ENCODE data around the gene CTPS2. TPM values are rescaled to one million over a fixed set of nuclear protein-coding genes. Genes with fewer than 3 reads are reported as not detected.

CTPS2 gene
- total RNA-seq, 1 experiment from 2014 or later: 9.6 TPM

DNA sequence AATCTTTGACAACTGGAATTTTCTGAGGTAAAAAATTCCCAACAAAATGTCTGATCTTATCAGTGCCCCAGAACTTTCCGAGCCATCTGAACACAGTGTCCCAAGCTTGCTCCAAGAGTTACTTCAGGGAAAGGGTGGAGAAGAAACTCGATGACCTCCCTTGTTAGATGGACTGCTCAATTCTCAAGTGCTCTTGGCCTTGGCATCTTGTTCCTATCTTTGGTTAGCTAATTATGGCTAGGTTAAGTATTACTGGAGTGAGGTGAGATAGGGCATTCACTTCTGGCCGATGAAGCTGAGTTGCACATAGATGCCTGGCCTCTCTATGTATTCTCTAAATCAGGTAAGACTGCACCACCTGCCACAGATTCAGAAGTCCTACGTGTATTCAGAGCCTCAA is 71.6 kb downstream of the CTPS2 start:
- Histone ChIP-seq H3K27me3 (ENCODE audit: insufficient read depth, low read length) (no peaks in the 10 kb centered on the region), H3K4me2 (ENCODE audit: low read length) (no peak overlapping the region), H3K4me3 (replicated peaks in 1 of 2; ENCODE audit: low read depth in 1 of 2, low read length in 2 of 2) (no peak overlapping the region), H3K27ac (ENCODE audit: low read depth, low read length) (no peak overlapping the region), H3K36me3 (ENCODE audit: control insufficient read depth in 1 of 2, insufficient read depth in 2 of 2, low read length in 2 of 2) (no peaks in the 10 kb centered on the region), H3K9me3 (ENCODE audit: control insufficient read depth in 1 of 2, insufficient read depth in 1 of 2, low read depth in 1 of 2, low read length in 2 of 2) (no peaks in the 10 kb centered on the region), H2AFZ (ENCODE audit: low read depth, low read length, poor library complexity, severe bottlenecking) (no peak overlapping the region), H4K20me1 (ENCODE audit: insufficient read depth) (no peaks in the 10 kb centered on the region), H3K9ac (ENCODE audit: low read length) (no peak overlapping the region), H3K9me2 (ENCODE audit: insufficient read depth) (no peaks in the 10 kb centered on the region), H3K79me2 (ENCODE audit: insufficient read depth, low read length) (no peaks in the 10 kb centered on the region), H3K4me1 (ENCODE audit: control insufficient read depth in 1 of 2, insufficient read depth in 2 of 2, low read length in 2 of 2) (no peaks in the 10 kb centered on the region)
- no peak for DNase-seq (ENCODE audit: low read depth, low spot score)
- RAD21 ChIA-PET (ENCODE audit: low non-redundant PET in 1 of 2, low total read pairs in 2 of 2, uncharacterized antibody in 2 of 2, unreplicated experiment in 2 of 2): no interaction called here
- TF ChIP-seq REST (IDR thresholded peaks at IDR 0.05; ENCODE audit: low read depth) (no peak), RAD21 (IDR thresholded peaks at IDR 0.05; ENCODE audit: low read depth) (no peak), EZH2phosphoT487 (IDR thresholded peaks at IDR 0.05; ENCODE audit: borderline replicate concordance) (no peak), CTCF (IDR thresholded peaks at IDR 0.05 in 2 of 3, conservative IDR thresholded peaks at IDR 0.05 in 1 of 3; ENCODE audit: borderline replicate concordance in 1 of 3, insufficient read depth in 1 of 3, low read depth in 2 of 3, low read length in 2 of 3) (no peak), SRF (IDR thresholded peaks at IDR 0.05; ENCODE audit: low read depth) (no peak), CEBPB (IDR thresholded peaks at IDR 0.05; ENCODE audit: low read depth) (no peak), EZH2 (IDR thresholded peaks at IDR 0.05) (no peak), ZFX (IDR thresholded peaks at IDR 0.05) (no peak), YY1 (IDR thresholded peaks at IDR 0.05; ENCODE audit: extremely low read depth, insufficient replicate concordance, low read depth, low read length) (no peak), ZNF274 (IDR thresholded peaks at IDR 0.05; ENCODE audit: low read depth, low read length) (no peak), SIN3A (IDR thresholded peaks at IDR 0.05; ENCODE audit: low read depth) (no peak)
- intact Hi-C loops (cut with micrococcal nuclease): no loop called here
- no TSS peak for BruUV-seq (replicated peaks)
- POLR2A ChIA-PET: no interaction called here
- no peak for ATAC-seq
- CTCF ChIA-PET: no interaction called here

Measured in HCT116 (cell line).